WTC11 (cell line): ENCODE measurements around the gene RIPOR1. TPM values are rescaled to one million over a fixed set of nuclear protein-coding genes. Genes with fewer than 3 reads are reported as not detected.

ENCODE experiments used
- ATAC-seq: fragments of 200-7000 bp; cut with Tn5 transposase; 2 replicates; pipeline ENCODE4 v1.10.0; 2021; ENCODE audit warnings: mild to moderate bottlenecking, moderate library complexity
- CTCF ChIA-PET: fragments of 300-600 bp; sonication (Branson Sonifier 250); formaldehyde crosslinking; loops from one replicate; lab custom pipeline; 2021; ENCODE audit warnings: antibody characterized with exemption; lab: Charles Lee
- POLR2A ChIA-PET: fragments of 350-600 bp; sonication (Branson Sonifier 250); formaldehyde crosslinking; loops from one replicate; lab custom pipeline; 2021; ENCODE audit warnings: antibody characterized with exemption; lab: Charles Lee
- DNase-seq: peaks from one replicate; pipeline ENCODE4 v3.0.0; 2021; ENCODE audit warnings: low spot score
- H3K27ac Mint-ChIP-seq: 2 replicates; pipeline ENCODE4 v1.8.0; 2021; ENCODE audit warnings: mixed read lengths
- H3K27me3 Mint-ChIP-seq: 2 replicates; pipeline ENCODE4 v1.8.0; 2021; ENCODE audit warnings: low read depth, mild to moderate bottlenecking, moderate library complexity, mixed read lengths
- H3K36me3 Mint-ChIP-seq: 2 replicates; pipeline ENCODE4 v1.8.0; 2021; ENCODE audit warnings: mixed read lengths
- H3K4me1 Mint-ChIP-seq: 2 replicates; pipeline ENCODE4 v1.8.0; 2022; ENCODE audit warnings: mixed read lengths
- H3K4me3 Mint-ChIP-seq: 2 replicates; pipeline ENCODE4 v1.8.0; 2021; ENCODE audit warnings: mild to moderate bottlenecking, moderate library complexity, mixed read lengths
- H3K9me3 Mint-ChIP-seq: 2 replicates; pipeline ENCODE4 v1.8.0; 2021; ENCODE audit warnings: mixed read lengths
- ATF1 ChIP-seq: sonication (generic); formaldehyde crosslinking; IDR thresholded peaks from 2 replicates; pipeline ENCODE4 v1.8.1; 2023; ENCODE audit warnings: mild to moderate bottlenecking, moderate library complexity, missing genetic modification reagents
- CBFB ChIP-seq: sonication (generic); formaldehyde crosslinking; IDR thresholded peaks from 2 replicates; pipeline ENCODE4 v1.8.1; 2022; ENCODE audit warnings: mild to moderate bottlenecking, low read depth, missing genetic modification reagents
- CREM ChIP-seq: sonication (generic); formaldehyde crosslinking; IDR thresholded peaks from 2 replicates; pipeline ENCODE4 v1.8.1; 2022; ENCODE audit warnings: mild to moderate bottlenecking, missing genetic modification reagents, moderate library complexity
- ESRRA ChIP-seq: sonication (generic); formaldehyde crosslinking; IDR thresholded peaks from 2 replicates; pipeline ENCODE4 v1.8.1; 2022; ENCODE audit warnings: mild to moderate bottlenecking, missing genetic modification reagents, borderline replicate concordance
- IRF2 ChIP-seq: sonication (generic); formaldehyde crosslinking; IDR thresholded peaks from 2 replicates; pipeline ENCODE4 v1.8.0; 2022; ENCODE audit warnings: low read depth, missing genetic modification reagents, borderline replicate concordance
- MYBL2 ChIP-seq: sonication (generic); formaldehyde crosslinking; IDR thresholded peaks from 2 replicates; pipeline ENCODE4 v1.8.1; 2023; ENCODE audit warnings: mild to moderate bottlenecking, moderate library complexity, missing genetic modification reagents
- NFE2L1 ChIP-seq: sonication (generic); formaldehyde crosslinking; IDR thresholded peaks from 2 replicates; pipeline ENCODE4 v1.8.1; 2023; ENCODE audit warnings: missing genetic modification reagents
- OVOL2 ChIP-seq: fragments of 250-450 bp; sonication (Bioruptor Pico); IDR thresholded peaks from 2 replicates; pipeline ENCODE4 v1.9.0; 2021; ENCODE audit warnings: mild to moderate bottlenecking, borderline replicate concordance
- RELA ChIP-seq: sonication (generic); formaldehyde crosslinking; IDR thresholded peaks from 2 replicates; pipeline ENCODE4 v1.8.1; 2022; ENCODE audit warnings: missing genetic modification reagents, mild to moderate bottlenecking, borderline replicate concordance
- RORB ChIP-seq: fragments of 250-450 bp; sonication (Bioruptor Pico); IDR thresholded peaks from 2 replicates; pipeline ENCODE4 v1.9.0; 2021; ENCODE audit warnings: mild to moderate bottlenecking
- ZBTB21 ChIP-seq: sonication (generic); formaldehyde crosslinking; IDR thresholded peaks from 2 replicates; pipeline ENCODE4 v1.8.1; 2023; ENCODE audit warnings: mild to moderate bottlenecking, missing genetic modification reagents, borderline replicate concordance
- ZNF219 ChIP-seq: sonication (generic); formaldehyde crosslinking; IDR thresholded peaks from 2 replicates; pipeline ENCODE4 v1.8.0; 2023; ENCODE audit warnings: missing genetic modification reagents, mild to moderate bottlenecking, borderline replicate concordance
- ZNF396 ChIP-seq: fragments of 250-450 bp; sonication (Bioruptor Pico); IDR thresholded peaks from 2 replicates; pipeline ENCODE4 v1.8.0; 2021; ENCODE audit warnings: mild to moderate bottlenecking, moderate library complexity, borderline replicate concordance
- total RNA-seq: library from RNA; stranded (reverse); gene quantifications from 3 replicates; pipeline ENCODE4 v1.2.3, GENCODE V29; 2021
- TF ChIP-seq, protein P1 (sequence below): sonication (generic); formaldehyde crosslinking; IDR thresholded peaks from 2 replicates; pipeline ENCODE4 v1.8.0; 2023; ENCODE audit warnings: missing genetic modification reagents, mild to moderate bottlenecking, borderline replicate concordance
- TF ChIP-seq, protein P2 (sequence below): sonication (generic); formaldehyde crosslinking; IDR thresholded peaks from 2 replicates; pipeline ENCODE4 v1.8.1; 2022; ENCODE audit warnings: mild to moderate bottlenecking, missing genetic modification reagents, moderate library complexity, borderline replicate concordance
- TF ChIP-seq, protein P3 (sequence below): sonication (generic); formaldehyde crosslinking; IDR thresholded peaks from 2 replicates; pipeline ENCODE4 v1.8.1; 2023; ENCODE audit warnings: mild to moderate bottlenecking, missing genetic modification reagents, borderline replicate concordance
- TF ChIP-seq, protein P4 (sequence below): sonication (generic); formaldehyde crosslinking; IDR thresholded peaks from 2 replicates; pipeline ENCODE4 v1.8.0; 2023; ENCODE audit warnings: mild to moderate bottlenecking, missing genetic modification reagents
- TF ChIP-seq, protein P5 (sequence below): sonication (generic); formaldehyde crosslinking; IDR thresholded peaks from 2 replicates; pipeline ENCODE4 v1.8.1; 2022; ENCODE audit warnings: low read depth, missing genetic modification reagents, borderline replicate concordance
- TF ChIP-seq, protein P6 (sequence below): fragments of 250-450 bp; sonication (Bioruptor Pico); IDR thresholded peaks from 2 replicates; pipeline ENCODE4 v2.1.2; 2022; ENCODE audit warnings: mild to moderate bottlenecking, moderate library complexity
- TF ChIP-seq, protein P7 (sequence below): sonication (generic); formaldehyde crosslinking; IDR thresholded peaks from 2 replicates; pipeline ENCODE4 v1.8.1; 2023; ENCODE audit warnings: mild to moderate bottlenecking, missing genetic modification reagents, moderate library complexity

The RIPOR1 gene
- total RNA-seq, 1 experiment from 2014 or later: 14.9 TPM

DNA sequence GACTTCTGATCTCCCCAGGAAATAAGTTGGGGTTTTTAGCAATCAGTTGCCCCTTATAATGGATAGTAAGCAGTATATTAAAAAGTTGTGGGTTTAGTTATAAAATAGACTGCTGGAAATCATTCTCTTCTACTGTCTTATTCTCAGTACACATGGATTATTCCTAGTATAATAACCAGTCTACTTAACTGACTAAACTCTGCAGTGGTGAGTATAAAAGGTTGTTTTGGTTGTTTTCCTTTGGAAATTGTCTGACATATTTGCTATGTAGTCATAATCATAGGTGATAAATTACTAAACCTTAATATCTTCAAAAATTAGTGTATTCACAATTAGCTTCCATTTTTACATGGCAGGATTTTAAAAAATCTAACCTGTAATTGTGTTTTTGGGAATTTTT, 65.1 kb downstream of the RIPOR1 start:
- Mint-ChIP-seq H3K27me3 (no peaks in the 10 kb centered on the region), H3K4me1 (peaks cover 51% of the 10 kb centered on the region), H3K9me3 (no peaks in the 10 kb centered on the region), H3K36me3 (no peaks in the 10 kb centered on the region), H3K27ac (peak overlapping the region; percentile 97), H3K4me3 (peak overlapping the region; percentile 57)
- POLR2A ChIA-PET: interaction anchor here (0.6 to 0.7 kb wide), 2 partner anchors 64 to 162 kb away, joined by 3 read pairs; no protein-coding TSS in a partner anchor
- TF ChIP-seq, protein P1, sequence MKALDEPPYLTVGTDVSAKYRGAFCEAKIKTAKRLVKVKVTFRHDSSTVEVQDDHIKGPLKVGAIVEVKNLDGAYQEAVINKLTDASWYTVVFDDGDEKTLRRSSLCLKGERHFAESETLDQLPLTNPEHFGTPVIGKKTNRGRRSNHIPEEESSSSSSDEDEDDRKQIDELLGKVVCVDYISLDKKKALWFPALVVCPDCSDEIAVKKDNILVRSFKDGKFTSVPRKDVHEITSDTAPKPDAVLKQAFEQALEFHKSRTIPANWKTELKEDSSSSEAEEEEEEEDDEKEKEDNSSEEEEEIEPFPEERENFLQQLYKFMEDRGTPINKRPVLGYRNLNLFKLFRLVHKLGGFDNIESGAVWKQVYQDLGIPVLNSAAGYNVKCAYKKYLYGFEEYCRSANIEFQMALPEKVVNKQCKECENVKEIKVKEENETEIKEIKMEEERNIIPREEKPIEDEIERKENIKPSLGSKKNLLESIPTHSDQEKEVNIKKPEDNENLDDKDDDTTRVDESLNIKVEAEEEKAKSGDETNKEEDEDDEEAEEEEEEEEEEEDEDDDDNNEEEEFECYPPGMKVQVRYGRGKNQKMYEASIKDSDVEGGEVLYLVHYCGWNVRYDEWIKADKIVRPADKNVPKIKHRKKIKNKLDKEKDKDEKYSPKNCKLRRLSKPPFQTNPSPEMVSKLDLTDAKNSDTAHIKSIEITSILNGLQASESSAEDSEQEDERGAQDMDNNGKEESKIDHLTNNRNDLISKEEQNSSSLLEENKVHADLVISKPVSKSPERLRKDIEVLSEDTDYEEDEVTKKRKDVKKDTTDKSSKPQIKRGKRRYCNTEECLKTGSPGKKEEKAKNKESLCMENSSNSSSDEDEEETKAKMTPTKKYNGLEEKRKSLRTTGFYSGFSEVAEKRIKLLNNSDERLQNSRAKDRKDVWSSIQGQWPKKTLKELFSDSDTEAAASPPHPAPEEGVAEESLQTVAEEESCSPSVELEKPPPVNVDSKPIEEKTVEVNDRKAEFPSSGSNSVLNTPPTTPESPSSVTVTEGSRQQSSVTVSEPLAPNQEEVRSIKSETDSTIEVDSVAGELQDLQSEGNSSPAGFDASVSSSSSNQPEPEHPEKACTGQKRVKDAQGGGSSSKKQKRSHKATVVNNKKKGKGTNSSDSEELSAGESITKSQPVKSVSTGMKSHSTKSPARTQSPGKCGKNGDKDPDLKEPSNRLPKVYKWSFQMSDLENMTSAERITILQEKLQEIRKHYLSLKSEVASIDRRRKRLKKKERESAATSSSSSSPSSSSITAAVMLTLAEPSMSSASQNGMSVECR (CRISPR knock-in tag): no peak
- no peak for TF ChIP-seq ZNF396 (CRISPR knock-in tag)
- TF ChIP-seq IRF2 (CRISPR knock-in tag): no peak
- TF ChIP-seq, protein P2, sequence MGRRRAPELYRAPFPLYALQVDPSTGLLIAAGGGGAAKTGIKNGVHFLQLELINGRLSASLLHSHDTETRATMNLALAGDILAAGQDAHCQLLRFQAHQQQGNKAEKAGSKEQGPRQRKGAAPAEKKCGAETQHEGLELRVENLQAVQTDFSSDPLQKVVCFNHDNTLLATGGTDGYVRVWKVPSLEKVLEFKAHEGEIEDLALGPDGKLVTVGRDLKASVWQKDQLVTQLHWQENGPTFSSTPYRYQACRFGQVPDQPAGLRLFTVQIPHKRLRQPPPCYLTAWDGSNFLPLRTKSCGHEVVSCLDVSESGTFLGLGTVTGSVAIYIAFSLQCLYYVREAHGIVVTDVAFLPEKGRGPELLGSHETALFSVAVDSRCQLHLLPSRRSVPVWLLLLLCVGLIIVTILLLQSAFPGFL (CRISPR knock-in tag): no peak
- no peak for TF ChIP-seq ZNF219 (CRISPR knock-in tag)
- TF ChIP-seq OVOL2 (CRISPR knock-in tag): no peak
- no peak for TF ChIP-seq RELA (CRISPR knock-in tag)
- TF ChIP-seq, protein P3, sequence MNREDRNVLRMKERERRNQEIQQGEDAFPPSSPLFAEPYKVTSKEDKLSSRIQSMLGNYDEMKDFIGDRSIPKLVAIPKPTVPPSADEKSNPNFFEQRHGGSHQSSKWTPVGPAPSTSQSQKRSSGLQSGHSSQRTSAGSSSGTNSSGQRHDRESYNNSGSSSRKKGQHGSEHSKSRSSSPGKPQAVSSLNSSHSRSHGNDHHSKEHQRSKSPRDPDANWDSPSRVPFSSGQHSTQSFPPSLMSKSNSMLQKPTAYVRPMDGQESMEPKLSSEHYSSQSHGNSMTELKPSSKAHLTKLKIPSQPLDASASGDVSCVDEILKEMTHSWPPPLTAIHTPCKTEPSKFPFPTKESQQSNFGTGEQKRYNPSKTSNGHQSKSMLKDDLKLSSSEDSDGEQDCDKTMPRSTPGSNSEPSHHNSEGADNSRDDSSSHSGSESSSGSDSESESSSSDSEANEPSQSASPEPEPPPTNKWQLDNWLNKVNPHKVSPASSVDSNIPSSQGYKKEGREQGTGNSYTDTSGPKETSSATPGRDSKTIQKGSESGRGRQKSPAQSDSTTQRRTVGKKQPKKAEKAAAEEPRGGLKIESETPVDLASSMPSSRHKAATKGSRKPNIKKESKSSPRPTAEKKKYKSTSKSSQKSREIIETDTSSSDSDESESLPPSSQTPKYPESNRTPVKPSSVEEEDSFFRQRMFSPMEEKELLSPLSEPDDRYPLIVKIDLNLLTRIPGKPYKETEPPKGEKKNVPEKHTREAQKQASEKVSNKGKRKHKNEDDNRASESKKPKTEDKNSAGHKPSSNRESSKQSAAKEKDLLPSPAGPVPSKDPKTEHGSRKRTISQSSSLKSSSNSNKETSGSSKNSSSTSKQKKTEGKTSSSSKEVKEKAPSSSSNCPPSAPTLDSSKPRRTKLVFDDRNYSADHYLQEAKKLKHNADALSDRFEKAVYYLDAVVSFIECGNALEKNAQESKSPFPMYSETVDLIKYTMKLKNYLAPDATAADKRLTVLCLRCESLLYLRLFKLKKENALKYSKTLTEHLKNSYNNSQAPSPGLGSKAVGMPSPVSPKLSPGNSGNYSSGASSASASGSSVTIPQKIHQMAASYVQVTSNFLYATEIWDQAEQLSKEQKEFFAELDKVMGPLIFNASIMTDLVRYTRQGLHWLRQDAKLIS (CRISPR knock-in tag): no peak
- TF ChIP-seq ZBTB21 (CRISPR knock-in tag): no peak
- TF ChIP-seq, protein P4, sequence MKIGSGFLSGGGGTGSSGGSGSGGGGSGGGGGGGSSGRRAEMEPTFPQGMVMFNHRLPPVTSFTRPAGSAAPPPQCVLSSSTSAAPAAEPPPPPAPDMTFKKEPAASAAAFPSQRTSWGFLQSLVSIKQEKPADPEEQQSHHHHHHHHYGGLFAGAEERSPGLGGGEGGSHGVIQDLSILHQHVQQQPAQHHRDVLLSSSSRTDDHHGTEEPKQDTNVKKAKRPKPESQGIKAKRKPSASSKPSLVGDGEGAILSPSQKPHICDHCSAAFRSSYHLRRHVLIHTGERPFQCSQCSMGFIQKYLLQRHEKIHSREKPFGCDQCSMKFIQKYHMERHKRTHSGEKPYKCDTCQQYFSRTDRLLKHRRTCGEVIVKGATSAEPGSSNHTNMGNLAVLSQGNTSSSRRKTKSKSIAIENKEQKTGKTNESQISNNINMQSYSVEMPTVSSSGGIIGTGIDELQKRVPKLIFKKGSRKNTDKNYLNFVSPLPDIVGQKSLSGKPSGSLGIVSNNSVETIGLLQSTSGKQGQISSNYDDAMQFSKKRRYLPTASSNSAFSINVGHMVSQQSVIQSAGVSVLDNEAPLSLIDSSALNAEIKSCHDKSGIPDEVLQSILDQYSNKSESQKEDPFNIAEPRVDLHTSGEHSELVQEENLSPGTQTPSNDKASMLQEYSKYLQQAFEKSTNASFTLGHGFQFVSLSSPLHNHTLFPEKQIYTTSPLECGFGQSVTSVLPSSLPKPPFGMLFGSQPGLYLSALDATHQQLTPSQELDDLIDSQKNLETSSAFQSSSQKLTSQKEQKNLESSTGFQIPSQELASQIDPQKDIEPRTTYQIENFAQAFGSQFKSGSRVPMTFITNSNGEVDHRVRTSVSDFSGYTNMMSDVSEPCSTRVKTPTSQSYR (CRISPR knock-in tag): no peak
- no peak for TF ChIP-seq ESRRA (CRISPR knock-in tag)
- TF ChIP-seq CREM: no peak
- TF ChIP-seq, protein P5, sequence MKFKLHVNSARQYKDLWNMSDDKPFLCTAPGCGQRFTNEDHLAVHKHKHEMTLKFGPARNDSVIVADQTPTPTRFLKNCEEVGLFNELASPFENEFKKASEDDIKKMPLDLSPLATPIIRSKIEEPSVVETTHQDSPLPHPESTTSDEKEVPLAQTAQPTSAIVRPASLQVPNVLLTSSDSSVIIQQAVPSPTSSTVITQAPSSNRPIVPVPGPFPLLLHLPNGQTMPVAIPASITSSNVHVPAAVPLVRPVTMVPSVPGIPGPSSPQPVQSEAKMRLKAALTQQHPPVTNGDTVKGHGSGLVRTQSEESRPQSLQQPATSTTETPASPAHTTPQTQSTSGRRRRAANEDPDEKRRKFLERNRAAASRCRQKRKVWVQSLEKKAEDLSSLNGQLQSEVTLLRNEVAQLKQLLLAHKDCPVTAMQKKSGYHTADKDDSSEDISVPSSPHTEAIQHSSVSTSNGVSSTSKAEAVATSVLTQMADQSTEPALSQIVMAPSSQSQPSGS (CRISPR knock-in tag): no peak
- no peak for TF ChIP-seq RORB (CRISPR knock-in tag)
- no peak for TF ChIP-seq CBFB (CRISPR knock-in tag)
- no peak for TF ChIP-seq MYBL2
- TF ChIP-seq, protein P6, sequence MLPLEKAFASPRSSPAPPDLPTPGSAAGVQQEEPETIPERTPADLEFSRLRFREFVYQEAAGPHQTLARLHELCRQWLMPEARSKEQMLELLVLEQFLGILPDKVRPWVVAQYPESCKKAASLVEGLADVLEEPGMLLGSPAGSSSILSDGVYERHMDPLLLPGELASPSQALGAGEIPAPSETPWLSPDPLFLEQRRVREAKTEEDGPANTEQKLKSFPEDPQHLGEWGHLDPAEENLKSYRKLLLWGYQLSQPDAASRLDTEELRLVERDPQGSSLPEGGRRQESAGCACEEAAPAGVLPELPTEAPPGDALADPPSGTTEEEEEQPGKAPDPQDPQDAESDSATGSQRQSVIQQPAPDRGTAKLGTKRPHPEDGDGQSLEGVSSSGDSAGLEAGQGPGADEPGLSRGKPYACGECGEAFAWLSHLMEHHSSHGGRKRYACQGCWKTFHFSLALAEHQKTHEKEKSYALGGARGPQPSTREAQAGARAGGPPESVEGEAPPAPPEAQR (CRISPR knock-in tag): no peak
- TF ChIP-seq NFE2L1 (CRISPR knock-in tag): no peak
- TF ChIP-seq, protein P7, sequence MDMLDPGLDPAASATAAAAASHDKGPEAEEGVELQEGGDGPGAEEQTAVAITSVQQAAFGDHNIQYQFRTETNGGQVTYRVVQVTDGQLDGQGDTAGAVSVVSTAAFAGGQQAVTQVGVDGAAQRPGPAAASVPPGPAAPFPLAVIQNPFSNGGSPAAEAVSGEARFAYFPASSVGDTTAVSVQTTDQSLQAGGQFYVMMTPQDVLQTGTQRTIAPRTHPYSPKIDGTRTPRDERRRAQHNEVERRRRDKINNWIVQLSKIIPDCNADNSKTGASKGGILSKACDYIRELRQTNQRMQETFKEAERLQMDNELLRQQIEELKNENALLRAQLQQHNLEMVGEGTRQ (CRISPR knock-in tag): no peak
- no peak for TF ChIP-seq ATF1 (CRISPR knock-in tag)
- ATAC-seq (no peak), DNase-seq (no peak)
- CTCF ChIA-PET: interaction anchor here (1.1 to 2.7 kb wide), 4 partner anchors 21 to 80 kb away, joined by 3 to 11 read pairs (median 6); partner anchors contain the start of gene CTCF
